A549 (cell line): ENCODE data around the gene TMEM156. TPM values are rescaled to one million over a fixed set of nuclear protein-coding genes. Genes with fewer than 3 reads are reported as not detected.

Experiments used
- ATAC-seq, 2 experiments: fragments of 200-7000 bp in 1 of 2; fragments of >200 bp in 1 of 2; cut with Nextera tagmentation in 1 of 2; cut with Tn5 transposase in 1 of 2; 3 replicates each; pipeline versions ENCODE4 v1.8.0 to v1.9.1; 2018 to 2020; ENCODE audit warnings: mild to moderate bottlenecking in 1 of 2, moderate library complexity in 1 of 2
- CTCF ChIA-PET: fragments of 300-600 bp; sonication (Branson Sonifier 250); formaldehyde crosslinking; extraction: SDS; loops from one replicate; lab custom pipeline; 2021; ENCODE audit warnings: antibody characterized with exemption, inconsistent platforms; lab: Yijun Ruan, JAX
- POLR2A ChIA-PET: fragments of 350-600 bp; formaldehyde crosslinking; extraction: SDS; loops from one replicate; lab custom pipeline; 2021; ENCODE audit warnings: antibody characterized with exemption, inconsistent platforms; lab: Yijun Ruan, JAX
- DNase-seq, 2 experiments: peaks; one replicate each; pipeline versions ENCODE4 v3.0.0 to v3.0.0-alpha.2; 2011 to 2016; ENCODE audit warnings: low read depth in 1 of 2, low spot score in 1 of 2
- FAIRE-seq: peaks from 2 replicates; lab custom pipeline; 2011; peaks lifted over from hg19 to GRCh38; lab: Jason Lieb, UNC
- H3K27ac ChIP-seq, 2 experiments: fragments of >200 bp; sonication (Bioruptor Twin); formaldehyde crosslinking; 3 replicates each; pipeline ENCODE4 v1.5.1; 2016 to 2017
- H3K4me1 ChIP-seq: fragments of >200 bp; sonication (Bioruptor Twin); formaldehyde crosslinking; 3 replicates; pipeline ENCODE4 v1.6.1; 2016
- H3K4me2 ChIP-seq: fragments of >200 bp; sonication (Bioruptor Twin); formaldehyde crosslinking; 3 replicates; pipeline ENCODE4 v1.6.1; 2016
- H3K4me3 ChIP-seq: fragments of >200 bp; sonication (Bioruptor Twin); formaldehyde crosslinking; 3 replicates; pipeline ENCODE4 v1.5.1; 2016
- H3K9me3 ChIP-seq: fragments of >200 bp; sonication (Bioruptor Twin); formaldehyde crosslinking; 3 replicates; pipeline ENCODE4 v1.6.1; 2016
- BHLHE40 ChIP-seq: IDR thresholded peaks from 2 replicates; pipeline ENCODE4 v1.6.1; 2012; ENCODE audit warnings: low read depth, low read length, inconsistent platforms
- CBX2 ChIP-seq: fragments of 200-600 bp; sonication (generic); IDR thresholded peaks from 2 replicates; pipeline ENCODE4 v1.6.1; 2016; ENCODE audit warnings: low read depth, mild to moderate bottlenecking, borderline replicate concordance
- CHD2 ChIP-seq: fragments of 150-350 bp; IDR thresholded peaks from 2 replicates; pipeline ENCODE4 v1.6.1; 2014; ENCODE audit warnings: low read length; ENCODE audit not compliant: partially characterized antibody
- CHD4 ChIP-seq: fragments of 200-600 bp; sonication (generic); IDR thresholded peaks from 2 replicates; pipeline ENCODE4 v1.6.1; 2016; ENCODE audit warnings: antibody characterized with exemption, mild to moderate bottlenecking, borderline replicate concordance
- EP300 ChIP-seq, 2 experiments: fragments of >200 bp; sonication (Bioruptor Twin); formaldehyde crosslinking; IDR thresholded peaks; 2 replicates in 1 of 2; 3 replicates in 1 of 2; pipeline ENCODE4 v1.6.1; 2016 to 2017
- FOSB ChIP-seq: fragments of 250-450 bp; sonication (Bioruptor Pico); IDR thresholded peaks from 2 replicates; pipeline ENCODE4 v1.5.0; 2020; ENCODE audit warnings: mild to moderate bottlenecking, moderate library complexity
- FOSL2 ChIP-seq, 2 experiments: fragments of 450-650 bp in 1 of 2; fragments of >200 bp in 1 of 2; sonication (Bioruptor Twin) in 1 of 2; formaldehyde crosslinking; IDR thresholded peaks; 2 replicates each; pipeline versions ENCODE4 v1.5.0 to v1.6.1; 2016 to 2020; ENCODE audit warnings: mild to moderate bottlenecking in 1 of 2, moderate library complexity in 1 of 2
- MAZ ChIP-seq: fragments of 150-350 bp; IDR thresholded peaks from 2 replicates; pipeline ENCODE4 v1.6.1; 2014; ENCODE audit warnings: antibody characterized with exemption, low read depth, low read length, borderline replicate concordance
- NPAS2 ChIP-seq: fragments of 250-450 bp; sonication (Bioruptor Pico); IDR thresholded peaks from 2 replicates; pipeline ENCODE4 v1.8.0; 2022; ENCODE audit warnings: mild to moderate bottlenecking, moderate library complexity, borderline replicate concordance
- NR3C1 ChIP-seq: fragments of >200 bp; sonication (Bioruptor Twin); formaldehyde crosslinking; IDR thresholded peaks from 3 replicates; pipeline ENCODE4 v1.6.1; 2017
- PHF8 ChIP-seq: fragments of 200-600 bp; sonication (generic); IDR thresholded peaks from 2 replicates; pipeline ENCODE4 v1.6.1; 2016; ENCODE audit warnings: low read depth, mild to moderate bottlenecking, antibody characterized with exemption, moderate library complexity, borderline replicate concordance
- POLR2A ChIP-seq: IDR thresholded peaks from 2 replicates; pipeline ENCODE4 v1.6.1; 2012; ENCODE audit warnings: mild to moderate bottlenecking, low read length
- RAD21 ChIP-seq, 2 experiments: fragments of >200 bp in 1 of 2; sonication (Bioruptor Twin) in 1 of 2; formaldehyde crosslinking in 1 of 2; IDR thresholded peaks in 1 of 2; conservative IDR thresholded peaks in 1 of 2; 2 replicates in 1 of 2; 3 replicates in 1 of 2; pipeline ENCODE4 v1.6.1; 2012 to 2018; ENCODE audit warnings: inconsistent platforms in 1 of 2
- RFX5 ChIP-seq: fragments of 450-650 bp; IDR thresholded peaks from 2 replicates; pipeline ENCODE4 v1.7.1; 2014; ENCODE audit warnings: antibody characterized with exemption, mild to moderate bottlenecking, moderate library complexity
- SMC3 ChIP-seq: fragments of >200 bp; sonication (Bioruptor Twin); formaldehyde crosslinking; IDR thresholded peaks from 3 replicates; pipeline ENCODE4 v1.6.1; 2018; ENCODE audit warnings: inconsistent platforms
- SREBF2 ChIP-seq: fragments of 450-650 bp; IDR thresholded peaks from 2 replicates; pipeline ENCODE4 v1.6.1; 2014; ENCODE audit warnings: mild to moderate bottlenecking, moderate library complexity
- TFCP2L1 ChIP-seq: fragments of 250-450 bp; sonication (Bioruptor Pico); IDR thresholded peaks from 2 replicates; pipeline ENCODE4 v1.5.0; 2021; ENCODE audit warnings: mild to moderate bottlenecking
- ZFP36 ChIP-seq: fragments of 450-650 bp; IDR thresholded peaks from 2 replicates; pipeline ENCODE4 v1.6.1; 2014; ENCODE audit warnings: borderline replicate concordance; ENCODE audit not compliant: partially characterized antibody
- ZNF302 ChIP-seq: fragments of 250-450 bp; sonication (Bioruptor Pico); IDR thresholded peaks from 2 replicates; pipeline ENCODE4 v1.9.0; 2021; ENCODE audit warnings: inconsistent platforms, mild to moderate bottlenecking, moderate library complexity
- WGBS: methylation state at CpG from one replicate; pipeline ENCODE4 v1.1.6; 2017; ENCODE audit errors: missing lambda C conversion rate; 5-methylcytosine and 5-hydroxymethylcytosine counted together
- polyA plus RNA-seq, 4 experiments: library from polyadenylated mRNA; depleted of rRNA in 3 of 4; stranded (reverse); fragments of >200 nt; fragmentation: RNase III in 1 of 4; extraction: RNeasy Plus Mini Kit Qiagen cat#74134 plus additional on column Dnase treatment in 1 of 4; gene quantifications; 2 replicates in 3 of 4; 3 replicates in 1 of 4; pipeline ENCODE4 v1.2.3, GENCODE V29; 2011 to 2017
- TF ChIP-seq, protein P1 (sequence below): fragments of 200-600 bp; sonication (generic); IDR thresholded peaks from 2 replicates; pipeline ENCODE4 v1.6.1; 2016; ENCODE audit warnings: antibody characterized with exemption, mild to moderate bottlenecking, moderate library complexity
- TF ChIP-seq, protein P2 (sequence below): fragments of >200 bp; sonication (Bioruptor Twin); formaldehyde crosslinking; IDR thresholded peaks from 2 replicates; pipeline ENCODE4 v1.6.1; 2016
- TF ChIP-seq, protein P3 (sequence below): fragments of >200 bp; sonication (Bioruptor Twin); formaldehyde crosslinking; IDR thresholded peaks from 3 replicates; pipeline ENCODE4 v1.6.1; 2016
- TF ChIP-seq, protein P4 (sequence below): fragments of 450-650 bp; IDR thresholded peaks from 2 replicates; pipeline ENCODE4 v1.6.1; 2014; ENCODE audit warnings: antibody characterized with exemption

Gene TMEM156
- polyA plus RNA-seq, 2 of the 4 experiments (the other 2 are of a cell fraction): 10.4 to 45.1 TPM

DNA sequence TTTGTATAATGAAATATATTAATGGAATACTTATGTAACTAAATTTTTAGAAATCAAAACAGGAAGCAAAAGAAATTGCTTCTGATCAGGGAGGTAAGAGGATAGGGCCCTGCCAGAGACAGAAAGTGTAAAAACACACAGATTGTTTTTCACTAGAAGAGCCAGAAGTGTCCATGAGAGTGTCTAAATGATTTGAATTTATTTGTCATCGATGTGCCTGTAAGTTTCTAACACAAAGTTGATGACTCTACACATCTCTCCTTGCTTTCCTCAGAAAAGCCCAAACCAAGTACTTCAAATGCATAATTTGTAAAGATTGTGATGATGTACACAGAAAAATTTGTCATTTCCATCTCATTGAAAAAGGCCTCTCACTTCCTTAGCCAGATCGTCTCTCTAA lies 80.6 kb downstream of the TMEM156 start:
- DNase-seq: no peak
- no peak overlapping the region for H3K27ac ChIP-seq
- ChIA-PET POLR2A (no interaction called here), CTCF (interaction anchor here (1.1 kb wide), 1 partner anchor 183 kb away, joined by 3 read pairs; no protein-coding TSS in a partner anchor)
- no peak overlapping the region for H3K4me2 ChIP-seq
- 36% methylated on average over 2 of the region's 2 CpGs for WGBS
- peaks cover 17% of the 10 kb centered on the region for H3K4me1 ChIP-seq
- TF ChIP-seq SMC3 (no peak), BHLHE40 (no peak), CHD2 (no peak), EP300 (IDR thresholded peaks at IDR 0.05) (no peak), SREBF2 (no peak), ZFP36 (no peak), CBX2 (no peak), RFX5 (no peak), PHF8 (no peak), NR3C1 (no peak), TFCP2L1 (CRISPR knock-in tag) (no peak), NPAS2 (no peak), FOSB (CRISPR knock-in tag) (no peak)
- TF ChIP-seq, protein P1, sequence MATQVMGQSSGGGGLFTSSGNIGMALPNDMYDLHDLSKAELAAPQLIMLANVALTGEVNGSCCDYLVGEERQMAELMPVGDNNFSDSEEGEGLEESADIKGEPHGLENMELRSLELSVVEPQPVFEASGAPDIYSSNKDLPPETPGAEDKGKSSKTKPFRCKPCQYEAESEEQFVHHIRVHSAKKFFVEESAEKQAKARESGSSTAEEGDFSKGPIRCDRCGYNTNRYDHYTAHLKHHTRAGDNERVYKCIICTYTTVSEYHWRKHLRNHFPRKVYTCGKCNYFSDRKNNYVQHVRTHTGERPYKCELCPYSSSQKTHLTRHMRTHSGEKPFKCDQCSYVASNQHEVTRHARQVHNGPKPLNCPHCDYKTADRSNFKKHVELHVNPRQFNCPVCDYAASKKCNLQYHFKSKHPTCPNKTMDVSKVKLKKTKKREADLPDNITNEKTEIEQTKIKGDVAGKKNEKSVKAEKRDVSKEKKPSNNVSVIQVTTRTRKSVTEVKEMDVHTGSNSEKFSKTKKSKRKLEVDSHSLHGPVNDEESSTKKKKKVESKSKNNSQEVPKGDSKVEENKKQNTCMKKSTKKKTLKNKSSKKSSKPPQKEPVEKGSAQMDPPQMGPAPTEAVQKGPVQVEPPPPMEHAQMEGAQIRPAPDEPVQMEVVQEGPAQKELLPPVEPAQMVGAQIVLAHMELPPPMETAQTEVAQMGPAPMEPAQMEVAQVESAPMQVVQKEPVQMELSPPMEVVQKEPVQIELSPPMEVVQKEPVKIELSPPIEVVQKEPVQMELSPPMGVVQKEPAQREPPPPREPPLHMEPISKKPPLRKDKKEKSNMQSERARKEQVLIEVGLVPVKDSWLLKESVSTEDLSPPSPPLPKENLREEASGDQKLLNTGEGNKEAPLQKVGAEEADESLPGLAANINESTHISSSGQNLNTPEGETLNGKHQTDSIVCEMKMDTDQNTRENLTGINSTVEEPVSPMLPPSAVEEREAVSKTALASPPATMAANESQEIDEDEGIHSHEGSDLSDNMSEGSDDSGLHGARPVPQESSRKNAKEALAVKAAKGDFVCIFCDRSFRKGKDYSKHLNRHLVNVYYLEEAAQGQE: no peak
- TF ChIP-seq, protein P2, sequence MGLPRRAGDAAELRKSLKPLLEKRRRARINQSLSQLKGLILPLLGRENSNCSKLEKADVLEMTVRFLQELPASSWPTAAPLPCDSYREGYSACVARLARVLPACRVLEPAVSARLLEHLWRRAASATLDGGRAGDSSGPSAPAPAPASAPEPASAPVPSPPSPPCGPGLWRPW: no peak
- ATAC-seq: no peak
- no peak for FAIRE-seq
- no peak overlapping the region for H3K4me3 ChIP-seq
- no peaks in the 10 kb centered on the region for H3K9me3 ChIP-seq

DNA sequence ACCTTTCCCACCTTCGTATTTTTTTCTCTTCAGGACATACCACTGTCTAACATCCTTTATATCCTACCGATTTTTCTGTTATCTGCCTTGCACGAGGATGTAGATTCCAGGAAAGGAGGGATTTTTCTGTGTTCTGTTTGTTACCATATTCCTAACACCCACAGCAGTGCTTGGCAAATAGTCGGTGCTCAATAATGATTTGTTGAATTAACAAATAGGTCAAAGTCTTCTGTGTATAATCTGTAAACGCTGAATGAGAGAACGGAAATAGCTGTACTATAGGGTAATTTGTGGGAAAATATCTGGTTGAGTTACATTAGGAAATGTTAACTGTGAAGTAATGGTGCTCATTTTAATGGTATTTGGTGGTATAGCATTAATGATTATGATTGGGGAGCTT lies 81.5 kb downstream of the TMEM156 start:
- TF ChIP-seq, protein P3, sequence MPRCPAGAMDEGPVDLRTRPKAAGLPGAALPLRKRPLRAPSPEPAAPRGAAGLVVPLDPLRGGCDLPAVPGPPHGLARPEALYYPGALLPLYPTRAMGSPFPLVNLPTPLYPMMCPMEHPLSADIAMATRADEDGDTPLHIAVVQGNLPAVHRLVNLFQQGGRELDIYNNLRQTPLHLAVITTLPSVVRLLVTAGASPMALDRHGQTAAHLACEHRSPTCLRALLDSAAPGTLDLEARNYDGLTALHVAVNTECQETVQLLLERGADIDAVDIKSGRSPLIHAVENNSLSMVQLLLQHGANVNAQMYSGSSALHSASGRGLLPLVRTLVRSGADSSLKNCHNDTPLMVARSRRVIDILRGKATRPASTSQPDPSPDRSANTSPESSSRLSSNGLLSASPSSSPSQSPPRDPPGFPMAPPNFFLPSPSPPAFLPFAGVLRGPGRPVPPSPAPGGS: no peak
- TF ChIP-seq, protein P4, sequence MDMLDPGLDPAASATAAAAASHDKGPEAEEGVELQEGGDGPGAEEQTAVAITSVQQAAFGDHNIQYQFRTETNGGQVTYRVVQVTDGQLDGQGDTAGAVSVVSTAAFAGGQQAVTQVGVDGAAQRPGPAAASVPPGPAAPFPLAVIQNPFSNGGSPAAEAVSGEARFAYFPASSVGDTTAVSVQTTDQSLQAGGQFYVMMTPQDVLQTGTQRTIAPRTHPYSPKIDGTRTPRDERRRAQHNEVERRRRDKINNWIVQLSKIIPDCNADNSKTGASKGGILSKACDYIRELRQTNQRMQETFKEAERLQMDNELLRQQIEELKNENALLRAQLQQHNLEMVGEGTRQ: no peak
- no peak for TF ChIP-seq PHF8
- TF ChIP-seq ZNF302 (CRISPR knock-in tag): no peak
- TF ChIP-seq CHD2: no peak
- TF ChIP-seq NPAS2: no peak
- no peak for TF ChIP-seq CHD4
- TF ChIP-seq ZFP36: no peak
- TF ChIP-seq SREBF2: no peak
- TF ChIP-seq SMC3: no peak
- TF ChIP-seq RAD21 (conservative IDR thresholded peaks at IDR 0.05 in 1 of 2, IDR thresholded peaks at IDR 0.05 in 1 of 2): no peak
- no peak for TF ChIP-seq POLR2A
- no peak for TF ChIP-seq FOSL2 (IDR thresholded peaks at IDR 0.05)
- no peak for TF ChIP-seq FOSL2 (CRISPR knock-in tag; IDR thresholded peaks at IDR 0.05)
- no peak for TF ChIP-seq MAZ
- TF ChIP-seq, all 56 proteins: peak for 0
- no peak overlapping the region for H3K4me2 ChIP-seq
- FAIRE-seq: no peak
- no peak overlapping the region for H3K27ac ChIP-seq
- no peak overlapping the region for H3K4me3 ChIP-seq
- ATAC-seq: no peak
- WGBS: 73% methylated on average over 6 of the region's 6 CpGs
- DNase-seq: no peak
- CTCF ChIA-PET: interaction anchor here (1.2 kb wide), 1 partner anchor 8 kb away, joined by 4 read pairs; no protein-coding TSS in a partner anchor
- H3K4me1 ChIP-seq: peaks cover 17% of the 10 kb centered on the region
- no peaks in the 10 kb centered on the region for H3K9me3 ChIP-seq
- POLR2A ChIA-PET: no interaction called here
